ENCODE measurements around the gene NUP62.

Gene NUP62

DNA sequence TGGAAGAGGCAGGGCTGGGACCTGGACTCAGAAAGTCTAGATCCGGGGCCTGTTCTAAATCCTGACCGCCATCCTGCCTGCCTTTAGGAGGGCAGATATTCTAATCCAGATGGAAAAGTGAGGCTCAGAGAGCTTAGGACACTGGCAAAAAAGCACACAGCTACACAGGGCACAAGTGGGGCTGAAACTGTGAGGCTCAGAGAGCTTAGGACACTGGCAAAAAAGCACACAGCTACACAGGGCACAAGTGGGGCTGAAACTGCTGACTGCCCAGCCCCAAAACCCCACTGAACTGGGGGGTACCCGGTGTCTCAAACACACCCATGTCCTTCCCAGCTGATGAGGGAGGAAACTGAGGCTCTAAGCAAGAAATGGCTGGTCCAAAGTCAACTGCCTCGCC, 54.1 kb downstream of the NUP62 start:
- H3K9me3 ChIP-seq (ENCODE audit: control insufficient read depth, low read length): no peaks in the 10 kb centered on the region
- peak overlapping the region; percentile 35 for H2AK5ac ChIP-seq (ENCODE audit: low read length, severe bottlenecking)
- no peak overlapping the region for H4K91ac ChIP-seq (ENCODE audit: low read length)
- H3K9ac ChIP-seq (ENCODE audit: low read length): peak overlapping the region; percentile 100
- no peak overlapping the region for H2BK15ac ChIP-seq (ENCODE audit: low read depth, poor library complexity, severe bottlenecking)
- H2BK5ac ChIP-seq (ENCODE audit: low read depth, low read length, poor library complexity, severe bottlenecking): no peak overlapping the region
- H3K4me1 ChIP-seq (ENCODE audit: control insufficient read depth, insufficient read depth, low read depth, low read length): peaks cover 40% of the 10 kb centered on the region
- H3K23ac ChIP-seq (ENCODE audit: low read length in 2 of 2): no peak overlapping the region
- peaks cover 41% of the 10 kb centered on the region for H3K79me1 ChIP-seq (replicated peaks; ENCODE audit: low read length, poor library complexity, severe bottlenecking)
- no peaks in the 10 kb centered on the region for H3K27me3 ChIP-seq (ENCODE audit: control insufficient read depth in 1 of 2, insufficient read depth in 1 of 2, low read length in 2 of 2)
- H3K4me3 ChIP-seq (ENCODE audit: insufficient read depth in 1 of 2, low read depth in 1 of 2, low read length in 2 of 2): peak overlapping the region; percentile 92 to 99
- H2AFZ ChIP-seq (ENCODE audit: low read depth, low read length): no peak overlapping the region
- peaks cover 46 to 57% of the 10 kb centered on the region in 2 experiments for H3K36me3 ChIP-seq (ENCODE audit: control insufficient read depth in 1 of 2, insufficient read depth in 2 of 2, low read depth in 1 of 2, low read length in 2 of 2)
- no peak overlapping the region for H2BK120ac ChIP-seq (ENCODE audit: low read depth, low read length)
- no peak for DNase-seq
- H4K8ac ChIP-seq (ENCODE audit: low read length): peak overlapping the region; percentile 96
- peak overlapping the region in 1 of 2 experiments; percentile 47 for H3K4ac ChIP-seq (ENCODE audit: low read depth in 1 of 2, low read length in 2 of 2)
- H3K14ac ChIP-seq (ENCODE audit: low read length in 2 of 2): no peak overlapping the region
- no peak overlapping the region for H3K18ac ChIP-seq (ENCODE audit: low read depth in 1 of 2, low read length in 2 of 2)
- no peak overlapping the region for H3K27ac ChIP-seq (ENCODE audit: low read length, poor library complexity, severe bottlenecking)
- 90% methylated on average over 4 of the region's 4 CpGs for WGBS
- no peak overlapping the region for H2BK12ac ChIP-seq (ENCODE audit: low read length in 2 of 2)
- peak overlapping the region; percentile 82 for H3K4me2 ChIP-seq (ENCODE audit: low read length, poor library complexity, severe bottlenecking)

DNA sequence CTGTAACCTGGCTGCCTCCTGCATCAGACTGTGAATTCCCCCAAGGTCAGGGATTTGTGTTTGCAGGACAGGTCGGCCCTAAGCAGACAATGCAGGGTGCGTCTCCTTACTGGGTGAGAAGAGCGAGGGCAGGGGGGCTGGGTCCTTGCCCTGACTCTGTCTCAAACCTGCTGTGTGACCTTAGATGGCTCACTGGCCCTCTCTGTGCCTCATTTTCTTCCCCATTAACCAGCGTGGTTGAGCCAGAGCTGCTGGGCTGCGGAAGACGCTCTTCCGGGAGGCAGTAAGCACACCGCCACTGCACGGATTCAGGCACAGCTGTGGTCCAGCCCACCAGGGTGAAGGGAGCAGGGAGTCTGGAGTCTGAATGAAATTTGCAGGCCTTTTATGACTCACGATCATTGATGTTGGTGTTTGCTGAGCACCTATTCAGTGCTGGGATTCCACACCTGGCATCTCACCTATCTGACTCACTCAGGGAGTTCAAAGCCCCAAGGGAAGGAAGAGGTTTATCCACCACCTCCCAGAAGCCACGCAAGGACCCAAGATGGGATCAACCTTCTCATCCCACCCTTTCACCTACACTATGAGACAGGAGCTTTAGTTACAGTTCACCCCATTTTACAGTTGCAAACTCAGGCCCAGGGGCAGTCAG, 54.7 kb downstream of the NUP62 start:
- Histone ChIP-seq H2BK12ac (ENCODE audit: low read length in 2 of 2) (peak overlapping the region in 1 of 2 experiments; percentile 64), H3K27ac (ENCODE audit: low read length, poor library complexity, severe bottlenecking) (no peak overlapping the region), H3K4me1 (ENCODE audit: control insufficient read depth, insufficient read depth, low read depth, low read length) (peaks cover 43% of the 10 kb centered on the region)

DNA sequence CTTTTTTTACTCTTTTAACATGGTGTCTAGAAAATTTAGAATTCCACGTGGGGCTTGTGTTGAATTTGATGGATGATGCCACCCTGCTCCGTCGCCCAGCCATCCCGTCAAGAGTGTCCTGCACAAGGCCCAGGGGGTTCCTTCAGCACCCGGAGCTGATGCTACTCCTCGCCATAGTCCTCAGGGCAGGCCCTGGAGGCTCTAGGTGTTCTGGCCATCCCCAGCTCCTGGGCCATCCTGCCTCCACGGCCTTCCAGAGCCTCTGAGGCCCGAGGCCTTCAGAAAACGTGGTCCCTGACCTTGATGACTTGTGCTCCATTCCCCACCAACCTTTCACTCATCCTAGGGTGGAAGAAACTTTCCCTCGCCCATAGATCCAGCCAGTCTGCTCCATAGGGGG, 55.5 kb downstream of the NUP62 start:
- no peaks in the 10 kb centered on the region for H3K27me3 ChIP-seq (ENCODE audit: control insufficient read depth in 1 of 2, insufficient read depth in 1 of 2, low read length in 2 of 2)
- H2BK15ac ChIP-seq (ENCODE audit: low read depth, poor library complexity, severe bottlenecking): no peak overlapping the region
- H2BK120ac ChIP-seq (ENCODE audit: low read depth, low read length): no peak overlapping the region
- no peak overlapping the region for H2AFZ ChIP-seq (ENCODE audit: low read depth, low read length)
- DNase-seq: no peak
- H3K4me1 ChIP-seq (ENCODE audit: control insufficient read depth, insufficient read depth, low read depth, low read length): peaks cover 40% of the 10 kb centered on the region
- H3K14ac ChIP-seq (ENCODE audit: low read length in 2 of 2): no peak overlapping the region
- no peak overlapping the region for H2BK5ac ChIP-seq (ENCODE audit: low read depth, low read length, poor library complexity, severe bottlenecking)
- H3K4me3 ChIP-seq (ENCODE audit: insufficient read depth in 1 of 2, low read depth in 1 of 2, low read length in 2 of 2): no peak overlapping the region
- H3K79me1 ChIP-seq (replicated peaks; ENCODE audit: low read length, poor library complexity, severe bottlenecking): peaks cover 34% of the 10 kb centered on the region
- H2BK12ac ChIP-seq (ENCODE audit: low read length in 2 of 2): no peak overlapping the region
- peak overlapping the region; percentile 65 for H2AK5ac ChIP-seq (ENCODE audit: low read length, severe bottlenecking)
- peak overlapping the region; percentile 48 for H3K9ac ChIP-seq (ENCODE audit: low read length)
- no peak overlapping the region for H4K8ac ChIP-seq (ENCODE audit: low read length)
- no peak overlapping the region for H3K27ac ChIP-seq (ENCODE audit: low read length, poor library complexity, severe bottlenecking)
- no peak overlapping the region for H4K91ac ChIP-seq (ENCODE audit: low read length)
- no peak overlapping the region for H3K4ac ChIP-seq (ENCODE audit: low read depth in 1 of 2, low read length in 2 of 2)
- H3K36me3 ChIP-seq (ENCODE audit: control insufficient read depth in 1 of 2, insufficient read depth in 2 of 2, low read depth in 1 of 2, low read length in 2 of 2): peaks cover 33 to 50% of the 10 kb centered on the region in 2 experiments
- WGBS: 92% methylated on average over 10 of the region's 10 CpGs
- no peak overlapping the region for H3K4me2 ChIP-seq (ENCODE audit: low read length, poor library complexity, severe bottlenecking)
- H3K9me3 ChIP-seq (ENCODE audit: control insufficient read depth, low read length): no peaks in the 10 kb centered on the region
- H3K23ac ChIP-seq (ENCODE audit: low read length in 2 of 2): no peak overlapping the region
- H3K18ac ChIP-seq (ENCODE audit: low read depth in 1 of 2, low read length in 2 of 2): no peak overlapping the region

More for the DNA sequence above, 54.7 kb downstream of the NUP62 start:
- no peak overlapping the region for H3K4ac ChIP-seq (ENCODE audit: low read depth in 1 of 2, low read length in 2 of 2)
- H3K9ac ChIP-seq (ENCODE audit: low read length): peak overlapping the region; percentile 100
- H2AFZ ChIP-seq (ENCODE audit: low read depth, low read length): no peak overlapping the region
- peak overlapping the region; percentile 82 for H3K4me2 ChIP-seq (ENCODE audit: low read length, poor library complexity, severe bottlenecking)
- H3K14ac ChIP-seq (ENCODE audit: low read length in 2 of 2): no peak overlapping the region
- no peaks in the 10 kb centered on the region for H3K27me3 ChIP-seq (ENCODE audit: control insufficient read depth in 1 of 2, insufficient read depth in 1 of 2, low read length in 2 of 2)
- peak overlapping the region; percentile 35 for H2AK5ac ChIP-seq (ENCODE audit: low read length, severe bottlenecking)
- H4K91ac ChIP-seq (ENCODE audit: low read length): peak overlapping the region; percentile 34
- peaks cover 41 to 56% of the 10 kb centered on the region in 2 experiments for H3K36me3 ChIP-seq (ENCODE audit: control insufficient read depth in 1 of 2, insufficient read depth in 2 of 2, low read depth in 1 of 2, low read length in 2 of 2)
- 97% methylated on average over 11 of the region's 11 CpGs for WGBS
- H4K8ac ChIP-seq (ENCODE audit: low read length): no peak overlapping the region
- H3K18ac ChIP-seq (ENCODE audit: low read depth in 1 of 2, low read length in 2 of 2): no peak overlapping the region
- no peak overlapping the region for H3K23ac ChIP-seq (ENCODE audit: low read length in 2 of 2)
- no peak overlapping the region for H2BK5ac ChIP-seq (ENCODE audit: low read depth, low read length, poor library complexity, severe bottlenecking)
- DNase-seq: no peak
- H2BK120ac ChIP-seq (ENCODE audit: low read depth, low read length): no peak overlapping the region
- H3K9me3 ChIP-seq (ENCODE audit: control insufficient read depth, low read length): no peaks in the 10 kb centered on the region
- H3K4me3 ChIP-seq (ENCODE audit: insufficient read depth in 1 of 2, low read depth in 1 of 2, low read length in 2 of 2): peak overlapping the region in 1 of 2 experiments; percentile 99
- peaks cover 39% of the 10 kb centered on the region for H3K79me1 ChIP-seq (replicated peaks; ENCODE audit: low read length, poor library complexity, severe bottlenecking)
- H2BK15ac ChIP-seq (ENCODE audit: low read depth, poor library complexity, severe bottlenecking): no peak overlapping the region

DNA sequence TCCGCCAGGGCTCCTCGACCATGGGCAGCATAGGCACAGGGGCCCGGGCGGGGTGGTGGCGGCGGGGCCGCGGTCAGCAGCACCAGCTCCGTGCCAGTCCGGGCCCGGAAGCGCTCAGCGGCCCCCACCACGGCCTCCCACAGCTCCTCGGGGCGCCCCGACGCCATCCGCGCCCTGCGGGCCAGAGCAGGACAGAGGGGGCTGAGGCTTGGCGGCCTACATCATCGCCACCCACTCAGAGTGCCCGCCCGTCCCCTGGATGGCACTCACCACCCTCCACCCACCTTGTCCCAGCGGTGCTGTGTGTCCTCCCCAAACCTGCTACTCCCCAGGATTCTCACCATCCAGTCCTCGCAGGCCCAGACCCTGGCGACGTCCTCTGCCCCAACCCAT, 56.2 kb downstream of the NUP62 start:
- H3K4me3 ChIP-seq (ENCODE audit: insufficient read depth in 1 of 2, low read depth in 1 of 2, low read length in 2 of 2): no peak overlapping the region
- peaks cover 31 to 50% of the 10 kb centered on the region in 2 experiments for H3K36me3 ChIP-seq (ENCODE audit: control insufficient read depth in 1 of 2, insufficient read depth in 2 of 2, low read depth in 1 of 2, low read length in 2 of 2)
- no peak for DNase-seq
- H3K4ac ChIP-seq (ENCODE audit: low read depth in 1 of 2, low read length in 2 of 2): no peak overlapping the region
- H4K91ac ChIP-seq (ENCODE audit: low read length): peak overlapping the region; percentile 1
- H2BK12ac ChIP-seq (ENCODE audit: low read length in 2 of 2): no peak overlapping the region
- no peak overlapping the region for H3K18ac ChIP-seq (ENCODE audit: low read depth in 1 of 2, low read length in 2 of 2)
- no peak overlapping the region for H3K4me2 ChIP-seq (ENCODE audit: low read length, poor library complexity, severe bottlenecking)
- H3K14ac ChIP-seq (ENCODE audit: low read length in 2 of 2): no peak overlapping the region
- H2AFZ ChIP-seq (ENCODE audit: low read depth, low read length): no peak overlapping the region
- no peaks in the 10 kb centered on the region for H3K9me3 ChIP-seq (ENCODE audit: control insufficient read depth, low read length)
- no peak overlapping the region for H3K23ac ChIP-seq (ENCODE audit: low read length in 2 of 2)
- no peaks in the 10 kb centered on the region for H3K27me3 ChIP-seq (ENCODE audit: control insufficient read depth in 1 of 2, insufficient read depth in 1 of 2, low read length in 2 of 2)
- peaks cover 39% of the 10 kb centered on the region for H3K4me1 ChIP-seq (ENCODE audit: control insufficient read depth, insufficient read depth, low read depth, low read length)
- WGBS: 97% methylated on average over 25 of the region's 29 CpGs
- no peak overlapping the region for H2BK5ac ChIP-seq (ENCODE audit: low read depth, low read length, poor library complexity, severe bottlenecking)
- H2AK5ac ChIP-seq (ENCODE audit: low read length, severe bottlenecking): no peak overlapping the region
- peak overlapping the region; percentile 20 for H2BK15ac ChIP-seq (ENCODE audit: low read depth, poor library complexity, severe bottlenecking)
- H2BK120ac ChIP-seq (ENCODE audit: low read depth, low read length): no peak overlapping the region
- H3K27ac ChIP-seq (ENCODE audit: low read length, poor library complexity, severe bottlenecking): no peak overlapping the region
- no peak overlapping the region for H3K9ac ChIP-seq (ENCODE audit: low read length)
- no peak overlapping the region for H4K8ac ChIP-seq (ENCODE audit: low read length)
- H3K79me1 ChIP-seq (replicated peaks; ENCODE audit: low read length, poor library complexity, severe bottlenecking): peaks cover 29% of the 10 kb centered on the region

Data from mesenchymal stem cell (in vitro differentiated cells and primary cell).